Liver (tissue), 3 donors: ENCODE results near the gene HCRT.

ENCODE experiments used
- GABPA ChIP-seq, 2 donors: IDR thresholded peaks in 1 of 2; conservative IDR thresholded peaks in 1 of 2; 2 replicates each; pipeline ENCODE4 v1.6.1; 2016; ENCODE audit warnings: antibody characterized with exemption in 2 of 2, mild to moderate bottlenecking in 1 of 2, moderate library complexity in 1 of 2
- RAD21 ChIP-seq, 2 donors: IDR thresholded peaks; 2 replicates each; pipeline ENCODE4 v1.6.1; 2016; ENCODE audit warnings: antibody characterized with exemption in 2 of 2, mild to moderate bottlenecking in 2 of 2
- TAF1 ChIP-seq: conservative IDR thresholded peaks from 2 replicates; pipeline ENCODE4 v1.6.1; 2016; ENCODE audit warnings: antibody characterized with exemption, mild to moderate bottlenecking
- TF ChIP-seq, protein P1 (sequence below): fragments of 150-350 bp; IDR thresholded peaks from 2 replicates; pipeline ENCODE4 v1.5.1; 2017; ENCODE audit warnings: improper control_type of control experiment, low read depth, low read length; ENCODE audit not compliant: missing input control
- TF ChIP-seq, protein P2 (sequence below): IDR thresholded peaks from 2 replicates; pipeline ENCODE4 v1.6.1; 2016; ENCODE audit warnings: antibody characterized with exemption
- donor health status: healthy.
- donor health status: healthy.

DNA sequence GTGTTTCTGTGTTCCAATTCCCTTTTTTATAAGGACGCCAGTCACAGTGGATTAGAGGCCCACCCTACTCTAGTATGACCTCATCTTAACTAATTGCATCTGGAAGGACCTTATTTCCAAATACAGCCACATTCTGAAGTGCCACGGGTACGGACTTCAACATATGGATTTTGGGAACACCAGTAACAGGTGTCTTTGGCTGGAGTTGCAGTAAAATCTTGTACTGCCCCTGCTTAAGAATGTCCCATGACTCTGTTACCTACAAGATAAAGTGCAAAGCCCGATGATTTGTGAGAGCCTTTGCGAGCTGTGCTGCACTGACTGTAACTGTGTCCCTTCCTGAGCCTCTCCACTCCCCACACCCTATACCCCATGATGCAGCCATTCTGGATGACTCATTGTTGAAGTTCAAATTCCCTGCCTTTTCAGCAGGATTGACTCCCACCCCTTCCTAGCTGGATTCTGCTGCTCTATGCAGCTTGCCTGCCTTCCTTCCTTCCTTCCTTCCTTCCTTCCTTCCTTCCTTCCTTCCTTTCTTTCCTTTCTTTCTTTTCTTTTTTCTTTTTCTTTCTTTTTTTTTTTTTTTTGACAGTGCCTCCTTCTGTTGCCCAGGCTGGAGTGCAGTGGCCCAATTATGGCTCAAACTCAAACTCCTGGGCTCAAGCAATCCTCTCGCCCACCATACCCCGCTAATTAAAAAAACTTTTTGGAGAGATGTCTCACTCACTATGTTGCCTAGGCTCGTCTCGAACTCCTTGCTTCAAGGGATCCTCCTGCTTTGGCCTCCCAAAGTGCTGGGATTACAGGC is 2.1 kb downstream of the HCRT start:
- TF ChIP-seq, protein P1, sequence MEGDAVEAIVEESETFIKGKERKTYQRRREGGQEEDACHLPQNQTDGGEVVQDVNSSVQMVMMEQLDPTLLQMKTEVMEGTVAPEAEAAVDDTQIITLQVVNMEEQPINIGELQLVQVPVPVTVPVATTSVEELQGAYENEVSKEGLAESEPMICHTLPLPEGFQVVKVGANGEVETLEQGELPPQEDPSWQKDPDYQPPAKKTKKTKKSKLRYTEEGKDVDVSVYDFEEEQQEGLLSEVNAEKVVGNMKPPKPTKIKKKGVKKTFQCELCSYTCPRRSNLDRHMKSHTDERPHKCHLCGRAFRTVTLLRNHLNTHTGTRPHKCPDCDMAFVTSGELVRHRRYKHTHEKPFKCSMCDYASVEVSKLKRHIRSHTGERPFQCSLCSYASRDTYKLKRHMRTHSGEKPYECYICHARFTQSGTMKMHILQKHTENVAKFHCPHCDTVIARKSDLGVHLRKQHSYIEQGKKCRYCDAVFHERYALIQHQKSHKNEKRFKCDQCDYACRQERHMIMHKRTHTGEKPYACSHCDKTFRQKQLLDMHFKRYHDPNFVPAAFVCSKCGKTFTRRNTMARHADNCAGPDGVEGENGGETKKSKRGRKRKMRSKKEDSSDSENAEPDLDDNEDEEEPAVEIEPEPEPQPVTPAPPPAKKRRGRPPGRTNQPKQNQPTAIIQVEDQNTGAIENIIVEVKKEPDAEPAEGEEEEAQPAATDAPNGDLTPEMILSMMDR = no peak
- TF ChIP-seq, protein P2, sequence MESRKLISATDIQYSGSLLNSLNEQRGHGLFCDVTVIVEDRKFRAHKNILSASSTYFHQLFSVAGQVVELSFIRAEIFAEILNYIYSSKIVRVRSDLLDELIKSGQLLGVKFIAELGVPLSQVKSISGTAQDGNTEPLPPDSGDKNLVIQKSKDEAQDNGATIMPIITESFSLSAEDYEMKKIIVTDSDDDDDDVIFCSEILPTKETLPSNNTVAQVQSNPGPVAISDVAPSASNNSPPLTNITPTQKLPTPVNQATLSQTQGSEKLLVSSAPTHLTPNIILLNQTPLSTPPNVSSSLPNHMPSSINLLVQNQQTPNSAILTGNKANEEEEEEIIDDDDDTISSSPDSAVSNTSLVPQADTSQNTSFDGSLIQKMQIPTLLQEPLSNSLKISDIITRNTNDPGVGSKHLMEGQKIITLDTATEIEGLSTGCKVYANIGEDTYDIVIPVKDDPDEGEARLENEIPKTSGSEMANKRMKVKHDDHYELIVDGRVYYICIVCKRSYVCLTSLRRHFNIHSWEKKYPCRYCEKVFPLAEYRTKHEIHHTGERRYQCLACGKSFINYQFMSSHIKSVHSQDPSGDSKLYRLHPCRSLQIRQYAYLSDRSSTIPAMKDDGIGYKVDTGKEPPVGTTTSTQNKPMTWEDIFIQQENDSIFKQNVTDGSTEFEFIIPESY = no peak
- TF ChIP-seq GABPA (IDR thresholded peaks at IDR 0.05 in 1 of 2, conservative IDR thresholded peaks at IDR 0.05 in 1 of 2) = no peak
- TF ChIP-seq TAF1 = no peak
- TF ChIP-seq RAD21 (IDR thresholded peaks at IDR 0.05) = no peak
